OCI-LY7 (cell line): ENCODE results near the gene RNF223. TPM values are rescaled to one million over a fixed set of nuclear protein-coding genes. Genes with fewer than 3 reads are reported as not detected.

Source experiments
- BruUV-seq: library from RNA; stranded (reverse); fragments of 400-500 nt; replicated peaks from 2 replicates; lab custom pipeline; 2021; lab: Mats Ljungman, UMichigan
- CTCF ChIA-PET: fragments of 300-600 bp; sonication (Branson Sonifier 250); formaldehyde crosslinking; loops from one replicate; lab custom pipeline; 2022; ENCODE audit warnings: antibody characterized with exemption; ENCODE audit not compliant: unreplicated experiment; lab: Charles Lee
- POLR2A ChIA-PET: fragments of 300-600 bp; sonication (Branson Sonifier 250); formaldehyde crosslinking; loops from one replicate; lab custom pipeline; 2022; ENCODE audit warnings: antibody characterized with exemption; lab: Charles Lee
- DNase-seq: peaks from one replicate; pipeline ENCODE4 v3.0.0-alpha.2; 2015; ENCODE audit warnings: low spot score
- H2AFZ ChIP-seq: fragments of 200-600 bp; sonication (generic), shearing (Covaris generic); 2 replicates; pipeline ENCODE4 v1.6.1; 2014; ENCODE audit warnings: mild to moderate bottlenecking, antibody characterized with exemption, low read length, moderate library complexity
- H3K27ac ChIP-seq: fragments of 200-600 bp; sonication (generic); 2 replicates; pipeline ENCODE4 v1.5.1; 2014; ENCODE audit warnings: mixed run types, low read depth, mild to moderate bottlenecking, moderate library complexity, low read length, inconsistent platforms; ENCODE audit not compliant: poor library complexity, severe bottlenecking
- H3K36me3 ChIP-seq: fragments of 200-600 bp; sonication (generic); 2 replicates; pipeline ENCODE4 v1.6.1; 2014; ENCODE audit warnings: mild to moderate bottlenecking, antibody characterized with exemption, low read length, moderate library complexity, mixed read lengths; ENCODE audit not compliant: insufficient read depth
- H3K4me1 ChIP-seq: fragments of 200-600 bp; sonication (generic); 2 replicates; pipeline ENCODE4 v1.5.1; 2014; ENCODE audit warnings: mild to moderate bottlenecking, low read length; ENCODE audit not compliant: insufficient read depth, poor library complexity, severe bottlenecking
- H3K4me2 ChIP-seq: fragments of 200-600 bp; sonication (generic); 2 replicates; pipeline ENCODE4 v1.6.1; 2014; ENCODE audit warnings: mild to moderate bottlenecking, low read length
- H3K4me3 ChIP-seq: fragments of 200-600 bp; sonication (generic); 2 replicates; pipeline ENCODE4 v1.5.1; 2014; ENCODE audit warnings: mild to moderate bottlenecking, low read depth, low read length; ENCODE audit not compliant: poor library complexity, severe bottlenecking
- H3K79me2 ChIP-seq: fragments of 200-600 bp; sonication (generic); 2 replicates; pipeline ENCODE4 v1.6.1; 2016; ENCODE audit warnings: low read depth, mild to moderate bottlenecking, low read length, moderate library complexity, mixed read lengths; ENCODE audit not compliant: insufficient read depth
- H3K9me2 ChIP-seq: fragments of 200-600 bp; sonication (generic); 2 replicates; pipeline ENCODE4 v1.6.1; 2016; ENCODE audit warnings: mild to moderate bottlenecking, low read length, mixed read lengths; ENCODE audit not compliant: insufficient read depth
- H3K9me3 ChIP-seq: fragments of 200-600 bp; sonication (generic); 2 replicates; pipeline ENCODE4 v1.6.1; 2014; ENCODE audit warnings: mild to moderate bottlenecking, mixed run types, low read length, mixed read lengths
- H4K20me1 ChIP-seq: fragments of 200-600 bp; sonication (generic); 2 replicates; pipeline ENCODE4 v1.6.1; 2014; ENCODE audit warnings: mild to moderate bottlenecking, antibody characterized with exemption, low read length, moderate library complexity, mixed read lengths; ENCODE audit not compliant: insufficient read depth
- EZH2phosphoT487 ChIP-seq: fragments of 200-600 bp; sonication (generic); IDR thresholded peaks from 2 replicates; pipeline ENCODE4 v1.6.1; 2018; ENCODE audit warnings: low read depth, borderline replicate concordance, mild to moderate bottlenecking, mixed run types, antibody characterized with exemption, low read length, moderate library complexity, mixed read lengths
- intact Hi-C: fragments of 100-400 bp; cut with micrococcal nuclease; formaldehyde crosslinking; loops from one replicate; pipeline ENCODE4 v1.10.0; 2022; ENCODE audit not compliant: unreplicated experiment
- total RNA-seq, 2 experiments: library from RNA; depleted of rRNA in 1 of 2; stranded (reverse); fragments of >200 nt in 1 of 2; shearing (Covaris generic) in 1 of 2; gene quantifications; 2 replicates each; pipeline ENCODE4 v1.2.3, GENCODE V29; 2014 to 2022
- TF ChIP-seq, protein P1 (sequence below): fragments of 200-600 bp; sonication (generic); conservative IDR thresholded peaks from 2 replicates; pipeline ENCODE4 v1.5.1; 2014; ENCODE audit warnings: mild to moderate bottlenecking, antibody characterized with exemption, low read length, moderate library complexity, mixed read lengths

The RNF223 gene
- total RNA-seq, 2 experiments from 2014 or later: not detected

DNA sequence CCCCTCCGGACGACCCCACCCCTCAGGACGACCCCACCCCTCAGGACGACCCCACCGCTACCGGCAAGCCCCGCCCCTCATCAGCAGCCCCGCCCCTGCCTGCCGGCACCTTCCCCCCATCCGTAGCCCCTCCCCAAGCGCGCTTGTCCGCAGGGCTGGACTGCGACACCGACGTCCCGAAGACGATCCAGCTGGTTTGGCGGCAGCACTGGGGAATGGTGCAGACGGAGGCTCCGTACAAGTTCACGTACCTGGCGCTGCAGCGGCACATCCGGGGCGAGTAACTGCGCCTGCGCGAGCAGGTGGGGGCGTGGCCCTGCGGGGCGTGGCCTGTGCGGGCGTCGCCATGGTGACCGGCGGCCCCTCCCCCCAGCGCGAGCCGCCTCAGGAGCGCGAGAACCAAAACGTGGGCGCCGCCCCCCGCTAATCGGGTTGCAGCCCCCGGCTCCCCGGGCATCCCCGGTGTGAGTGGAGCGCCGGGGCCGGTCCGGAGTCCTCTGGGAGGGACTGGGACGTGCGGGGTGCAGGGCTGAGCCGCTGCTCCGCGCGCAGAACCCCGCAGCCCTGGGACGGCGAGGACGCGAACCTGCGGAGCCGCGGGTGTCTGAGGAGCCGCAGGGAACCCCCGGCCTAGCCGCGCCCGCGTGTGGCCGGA, 4.9 kb downstream of the RNF223 start:
- ChIA-PET POLR2A (no interaction called here), CTCF (no interaction called here)
- H3K36me3 ChIP-seq: no peaks in the 10 kb centered on the region
- peak overlapping the region; percentile 86 for H3K4me2 ChIP-seq
- no peak overlapping the region; the same call in 1 of the 2 replicates for H2AFZ ChIP-seq
- no peaks in the 10 kb centered on the region for H3K9me3 ChIP-seq
- H3K27ac ChIP-seq: peak overlapping the region; percentile 60
- no peak for TF ChIP-seq EZH2phosphoT487
- H3K4me3 ChIP-seq: peak overlapping the region; percentile 71
- intact Hi-C loops: no loop called here
- H3K9me2 ChIP-seq: no peaks in the 10 kb centered on the region
- H3K4me1 ChIP-seq: peaks cover 25% of the 10 kb centered on the region
- H4K20me1 ChIP-seq: no peaks in the 10 kb centered on the region
- peak; percentile 85 for DNase-seq
- no TSS peak for BruUV-seq
- H3K79me2 ChIP-seq: no peaks in the 10 kb centered on the region

DNA sequence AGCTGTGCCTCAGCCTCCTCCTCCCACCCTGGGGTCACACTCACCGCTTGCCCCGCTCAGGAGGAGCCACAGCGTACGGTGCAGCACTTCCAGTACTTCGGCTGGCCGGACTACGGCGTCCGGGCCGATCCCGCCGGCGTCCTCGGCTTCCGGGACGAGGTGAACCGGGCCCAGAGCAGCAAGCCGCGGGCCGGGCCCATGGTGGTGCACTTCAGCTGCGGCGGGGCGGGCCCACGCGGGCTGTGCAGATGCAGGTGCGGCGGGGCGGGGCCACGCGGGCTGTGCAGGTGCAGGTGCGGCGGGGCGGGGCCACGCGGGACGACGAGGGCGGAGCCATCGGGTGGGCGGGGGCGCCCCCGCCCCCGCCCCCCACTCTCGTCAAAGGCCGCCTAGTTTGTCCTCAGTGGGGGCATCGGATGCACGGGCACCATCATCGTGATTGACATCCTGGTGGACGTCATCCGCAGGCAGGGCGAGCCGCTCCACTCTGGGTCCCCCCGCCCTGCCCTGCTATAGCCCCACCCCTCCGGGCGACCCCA, 5.5 kb downstream of the RNF223 start:
- H2AFZ ChIP-seq: peak overlapping the region; percentile 21; the same call in 1 of the 2 replicates
- CTCF ChIA-PET: no interaction called here
- H3K9me3 ChIP-seq: no peaks in the 10 kb centered on the region
- H3K4me1 ChIP-seq: peaks cover 31% of the 10 kb centered on the region
- H3K4me3 ChIP-seq: peak overlapping the region; percentile 71
- no peaks in the 10 kb centered on the region for H3K9me2 ChIP-seq
- intact Hi-C loops: no loop called here
- BruUV-seq: no TSS peak
- peak; percentile 68 for DNase-seq
- no peaks in the 10 kb centered on the region for H3K79me2 ChIP-seq
- peak overlapping the region; percentile 86 for H3K4me2 ChIP-seq
- TF ChIP-seq EZH2phosphoT487: no peak
- TF ChIP-seq, protein P1, sequence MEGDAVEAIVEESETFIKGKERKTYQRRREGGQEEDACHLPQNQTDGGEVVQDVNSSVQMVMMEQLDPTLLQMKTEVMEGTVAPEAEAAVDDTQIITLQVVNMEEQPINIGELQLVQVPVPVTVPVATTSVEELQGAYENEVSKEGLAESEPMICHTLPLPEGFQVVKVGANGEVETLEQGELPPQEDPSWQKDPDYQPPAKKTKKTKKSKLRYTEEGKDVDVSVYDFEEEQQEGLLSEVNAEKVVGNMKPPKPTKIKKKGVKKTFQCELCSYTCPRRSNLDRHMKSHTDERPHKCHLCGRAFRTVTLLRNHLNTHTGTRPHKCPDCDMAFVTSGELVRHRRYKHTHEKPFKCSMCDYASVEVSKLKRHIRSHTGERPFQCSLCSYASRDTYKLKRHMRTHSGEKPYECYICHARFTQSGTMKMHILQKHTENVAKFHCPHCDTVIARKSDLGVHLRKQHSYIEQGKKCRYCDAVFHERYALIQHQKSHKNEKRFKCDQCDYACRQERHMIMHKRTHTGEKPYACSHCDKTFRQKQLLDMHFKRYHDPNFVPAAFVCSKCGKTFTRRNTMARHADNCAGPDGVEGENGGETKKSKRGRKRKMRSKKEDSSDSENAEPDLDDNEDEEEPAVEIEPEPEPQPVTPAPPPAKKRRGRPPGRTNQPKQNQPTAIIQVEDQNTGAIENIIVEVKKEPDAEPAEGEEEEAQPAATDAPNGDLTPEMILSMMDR: no peak
- POLR2A ChIA-PET: no interaction called here
- H3K27ac ChIP-seq: no peak overlapping the region
- no peaks in the 10 kb centered on the region for H4K20me1 ChIP-seq
- H3K36me3 ChIP-seq: no peaks in the 10 kb centered on the region

DNA sequence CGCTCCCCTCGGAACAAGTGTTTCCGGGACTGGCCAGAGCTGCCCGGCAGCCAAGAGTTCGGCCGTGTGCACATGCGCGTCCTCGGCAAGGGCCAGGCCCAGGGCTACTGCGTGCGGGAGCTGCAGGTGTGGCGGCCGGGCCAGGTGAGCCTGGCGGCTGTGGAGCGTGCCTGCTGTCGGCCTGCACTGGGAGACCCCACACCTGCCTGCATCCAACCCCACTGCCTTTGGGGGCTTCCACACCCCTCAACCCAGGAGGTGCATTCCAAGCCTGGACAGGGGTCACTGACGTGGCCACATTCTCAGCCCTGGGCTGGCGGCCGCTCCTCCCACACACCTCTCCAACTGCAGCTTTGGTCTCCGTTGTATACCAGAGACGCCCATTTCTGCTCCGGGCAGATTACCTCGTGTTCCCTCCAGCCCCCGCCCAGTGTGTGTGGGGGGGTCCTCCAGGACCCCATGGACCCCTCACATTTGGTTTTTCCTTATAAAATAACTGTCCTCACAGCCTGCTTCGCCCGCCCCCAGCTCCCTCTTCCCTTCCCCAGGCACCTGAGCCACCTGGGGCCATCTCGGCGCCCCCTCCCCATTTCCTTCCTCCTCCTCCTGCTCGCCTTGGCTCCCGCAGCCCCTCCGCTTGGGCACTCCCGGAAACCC, 6.1 kb downstream of the RNF223 start:
- H3K27ac ChIP-seq: no peak overlapping the region
- POLR2A ChIA-PET: no interaction called here
- TF ChIP-seq, protein P1: no peak
- TF ChIP-seq EZH2phosphoT487: no peak
- no peaks in the 10 kb centered on the region for H3K9me3 ChIP-seq
- no peak for DNase-seq
- peak overlapping the region; percentile 71 for H3K4me3 ChIP-seq
- peak overlapping the region; percentile 21; the same call in 1 of the 2 replicates for H2AFZ ChIP-seq
- no peaks in the 10 kb centered on the region for H3K36me3 ChIP-seq
- CTCF ChIA-PET: no interaction called here
- H3K79me2 ChIP-seq: no peaks in the 10 kb centered on the region
- H3K4me1 ChIP-seq: peaks cover 32% of the 10 kb centered on the region
- no peaks in the 10 kb centered on the region for H3K9me2 ChIP-seq
- intact Hi-C loops: no loop called here
- peak overlapping the region; percentile 86 for H3K4me2 ChIP-seq
- BruUV-seq: no TSS peak
- no peaks in the 10 kb centered on the region for H4K20me1 ChIP-seq
